HEK293 (cell line): ENCODE results near the gene HOXD9.

Experiments used
- CTCF ChIA-PET: fragments of 350-600 bp; formaldehyde crosslinking; extraction: SDS; loops from one replicate; lab custom pipeline; 2021; ENCODE audit warnings: antibody characterized with exemption; lab: Yijun Ruan, JAX
- POLR2A ChIA-PET: fragments of 300-600 bp; formaldehyde crosslinking; extraction: SDS; loops from one replicate; lab custom pipeline; 2020; ENCODE audit warnings: antibody characterized with exemption, inconsistent platforms; lab: Yijun Ruan, JAX
- H3K27ac ChIP-seq: fragments of 200-500 bp; sonication (Bioruptor generic); 2 replicates; pipeline ENCODE4 v1.5.1; 2014; ENCODE audit warnings: low read depth, low read length, control low read depth, inconsistent platforms; ENCODE audit errors: extremely low read depth
- H3K36me3 ChIP-seq, 2 experiments: fragments of 200-500 bp in 1 of 2; sonication (Bioruptor generic) in 1 of 2; 1 replicate in 1 of 2; 2 replicates in 1 of 2; pipeline ENCODE4 v1.5.1; 2014 to 2017; ENCODE audit warnings: inconsistent platforms in 2 of 2, low read length in 2 of 2; ENCODE audit not compliant: control insufficient read depth in 2 of 2, insufficient read depth in 1 of 2
- H3K4me1 ChIP-seq: fragments of 200-500 bp; sonication (Bioruptor generic); 2 replicates; pipeline ENCODE4 v1.5.1; 2014; ENCODE audit warnings: mild to moderate bottlenecking, low read length, inconsistent platforms; ENCODE audit not compliant: control insufficient read depth, insufficient read depth
- H3K4me3 ChIP-seq: 2 replicates; pipeline ENCODE4 v1.5.1; 2011; ENCODE audit warnings: low read depth, mild to moderate bottlenecking, control low read depth, low read length, moderate library complexity
- H3K9me3 ChIP-seq: fragments of 200-500 bp; sonication (Bioruptor generic); 2 replicates; pipeline ENCODE4 v1.5.1; 2014; ENCODE audit warnings: low read depth, low read length, inconsistent platforms; ENCODE audit not compliant: control insufficient read depth, insufficient read depth
- GFI1B ChIP-seq: fragments of 450-650 bp; formaldehyde crosslinking; IDR thresholded peaks from 2 replicates; pipeline ENCODE4 v1.5.1; 2016; ENCODE audit warnings: missing biosample characterization, missing genetic modification characterization
- GLIS1 ChIP-seq: fragments of 450-650 bp; formaldehyde crosslinking; IDR thresholded peaks from 2 replicates; pipeline ENCODE4 v1.5.1; 2016; ENCODE audit warnings: missing biosample characterization, missing genetic modification characterization
- IKZF3 ChIP-seq: fragments of 450-650 bp; IDR thresholded peaks from 2 replicates; pipeline ENCODE4 v1.5.0; 2018; ENCODE audit warnings: missing biosample characterization, mild to moderate bottlenecking, missing genetic modification characterization, moderate library complexity
- OSR2 ChIP-seq: fragments of 450-650 bp; formaldehyde crosslinking; IDR thresholded peaks from 2 replicates; pipeline ENCODE4 v1.5.1; 2016; ENCODE audit warnings: missing biosample characterization, missing genetic modification characterization
- PRDM1 ChIP-seq: fragments of 450-650 bp; formaldehyde crosslinking; IDR thresholded peaks from 2 replicates; pipeline ENCODE4; 2016; ENCODE audit warnings: missing biosample characterization, missing genetic modification characterization
- SALL2 ChIP-seq: fragments of 450-650 bp; formaldehyde crosslinking; IDR thresholded peaks from 2 replicates; pipeline ENCODE4 v1.5.0; 2017; ENCODE audit warnings: missing biosample characterization, mild to moderate bottlenecking, missing genetic modification characterization, borderline replicate concordance
- SCRT1 ChIP-seq: fragments of 450-650 bp; formaldehyde crosslinking; IDR thresholded peaks from 2 replicates; pipeline ENCODE4 v1.5.1; 2016; ENCODE audit warnings: missing biosample characterization, missing genetic modification characterization, borderline replicate concordance
- SP7 ChIP-seq: fragments of 450-650 bp; formaldehyde crosslinking; IDR thresholded peaks from 2 replicates; pipeline ENCODE4 v1.5.1; 2016; ENCODE audit warnings: missing biosample characterization, missing genetic modification characterization
- YY2 ChIP-seq: fragments of 450-650 bp; formaldehyde crosslinking; IDR thresholded peaks from 2 replicates; pipeline ENCODE4 v1.5.1; 2016; ENCODE audit warnings: missing biosample characterization, missing genetic modification characterization
- ZBTB21 ChIP-seq: fragments of 450-650 bp; formaldehyde crosslinking; IDR thresholded peaks from 2 replicates; pipeline ENCODE4 v1.5.1; 2017; ENCODE audit warnings: missing biosample characterization, missing genetic modification characterization
- ZBTB8A ChIP-seq: fragments of 450-650 bp; formaldehyde crosslinking; IDR thresholded peaks from 2 replicates; pipeline ENCODE4 v1.5.1; 2016; ENCODE audit warnings: missing biosample characterization, missing genetic modification characterization
- ZFP69B ChIP-seq: fragments of 450-650 bp; formaldehyde crosslinking; IDR thresholded peaks from 2 replicates; pipeline ENCODE4 v1.5.1; 2016; ENCODE audit warnings: missing biosample characterization, missing genetic modification characterization
- ZNF121 ChIP-seq: fragments of 450-650 bp; formaldehyde crosslinking; IDR thresholded peaks from 2 replicates; pipeline ENCODE4 v1.5.1; 2016; ENCODE audit warnings: missing biosample characterization, missing genetic modification characterization
- ZNF138 ChIP-seq: fragments of 450-650 bp; formaldehyde crosslinking; IDR thresholded peaks from 2 replicates; pipeline ENCODE4 v1.5.1; 2016; ENCODE audit warnings: missing biosample characterization, missing genetic modification characterization, borderline replicate concordance
- ZNF169 ChIP-seq: fragments of 450-650 bp; formaldehyde crosslinking; IDR thresholded peaks from 2 replicates; pipeline ENCODE4 v1.5.1; 2016; ENCODE audit warnings: missing biosample characterization, missing genetic modification characterization
- ZNF2 ChIP-seq: fragments of 450-650 bp; formaldehyde crosslinking; IDR thresholded peaks from 2 replicates; pipeline ENCODE4 v1.5.1; 2016; ENCODE audit warnings: missing biosample characterization, missing genetic modification characterization
- ZNF202 ChIP-seq: fragments of 450-650 bp; formaldehyde crosslinking; IDR thresholded peaks from 2 replicates; pipeline ENCODE4 v1.5.1; 2016; ENCODE audit warnings: missing biosample characterization, missing genetic modification characterization, borderline replicate concordance
- ZNF211 ChIP-seq: fragments of 450-650 bp; formaldehyde crosslinking; IDR thresholded peaks from 2 replicates; pipeline ENCODE4 v1.5.1; 2016; ENCODE audit warnings: low read depth, missing biosample characterization, missing genetic modification characterization
- ZNF223 ChIP-seq: fragments of 450-650 bp; formaldehyde crosslinking; IDR thresholded peaks from 2 replicates; pipeline ENCODE4 v1.5.1; 2016; ENCODE audit warnings: missing biosample characterization, missing genetic modification characterization
- ZNF274 ChIP-seq, 2 experiments: fragments of 200-500 bp in 1 of 2; fragments of 450-650 bp in 1 of 2; sonication (Bioruptor generic) in 1 of 2; formaldehyde crosslinking in 1 of 2; IDR thresholded peaks; 2 replicates each; pipeline versions ENCODE4 v1.5.1 to v1.6.1; 2014 to 2016; ENCODE audit warnings: borderline replicate concordance in 1 of 2, inconsistent platforms in 1 of 2, low read length in 1 of 2, missing biosample characterization in 1 of 2, missing genetic modification characterization in 1 of 2
- ZNF391 ChIP-seq: fragments of 450-650 bp; formaldehyde crosslinking; IDR thresholded peaks from 2 replicates; pipeline ENCODE4 v1.5.1; 2016; ENCODE audit warnings: low read depth, missing biosample characterization, missing genetic modification characterization, borderline replicate concordance
- ZNF548 ChIP-seq: fragments of 450-650 bp; formaldehyde crosslinking; IDR thresholded peaks from 2 replicates; pipeline ENCODE4 v1.5.1; 2016; ENCODE audit warnings: missing biosample characterization, missing genetic modification characterization
- ZNF624 ChIP-seq: fragments of 450-650 bp; formaldehyde crosslinking; IDR thresholded peaks from 2 replicates; pipeline ENCODE4 v1.5.1; 2017; ENCODE audit warnings: missing biosample characterization, missing genetic modification characterization
- ZNF626 ChIP-seq: fragments of 450-650 bp; sonication (Bioruptor Pico); formaldehyde crosslinking; IDR thresholded peaks from 2 replicates; pipeline ENCODE4 v1.5.1; 2018; ENCODE audit warnings: missing biosample characterization, missing genetic modification characterization, inconsistent platforms
- ZNF707 ChIP-seq: fragments of 450-650 bp; formaldehyde crosslinking; IDR thresholded peaks from 2 replicates; pipeline ENCODE4 v1.5.1; 2016; ENCODE audit warnings: missing biosample characterization, missing genetic modification characterization
- TF ChIP-seq, protein P1 (sequence below): fragments of 450-650 bp; formaldehyde crosslinking; IDR thresholded peaks from 2 replicates; pipeline ENCODE4 v1.5.1; 2016; ENCODE audit warnings: missing biosample characterization, missing genetic modification characterization
- TF ChIP-seq, protein P2 (sequence below): fragments of 450-650 bp; formaldehyde crosslinking; IDR thresholded peaks from 2 replicates; pipeline ENCODE4 v1.5.1; 2016; ENCODE audit warnings: missing biosample characterization, missing genetic modification characterization
- TF ChIP-seq, protein P3 (sequence below): fragments of 450-650 bp; formaldehyde crosslinking; IDR thresholded peaks from 2 replicates; pipeline ENCODE4 v1.5.1; 2016; ENCODE audit warnings: missing biosample characterization, missing genetic modification characterization
- TF ChIP-seq, protein P4 (sequence below): fragments of 450-650 bp; formaldehyde crosslinking; IDR thresholded peaks from 2 replicates; pipeline ENCODE4 v1.5.1; 2016; ENCODE audit warnings: missing biosample characterization, missing genetic modification characterization
- TF ChIP-seq, protein P5 (sequence below): fragments of 450-650 bp; formaldehyde crosslinking; IDR thresholded peaks from 2 replicates; pipeline ENCODE4 v1.5.1; 2017; ENCODE audit warnings: missing biosample characterization, missing genetic modification characterization

HOXD9 gene

DNA sequence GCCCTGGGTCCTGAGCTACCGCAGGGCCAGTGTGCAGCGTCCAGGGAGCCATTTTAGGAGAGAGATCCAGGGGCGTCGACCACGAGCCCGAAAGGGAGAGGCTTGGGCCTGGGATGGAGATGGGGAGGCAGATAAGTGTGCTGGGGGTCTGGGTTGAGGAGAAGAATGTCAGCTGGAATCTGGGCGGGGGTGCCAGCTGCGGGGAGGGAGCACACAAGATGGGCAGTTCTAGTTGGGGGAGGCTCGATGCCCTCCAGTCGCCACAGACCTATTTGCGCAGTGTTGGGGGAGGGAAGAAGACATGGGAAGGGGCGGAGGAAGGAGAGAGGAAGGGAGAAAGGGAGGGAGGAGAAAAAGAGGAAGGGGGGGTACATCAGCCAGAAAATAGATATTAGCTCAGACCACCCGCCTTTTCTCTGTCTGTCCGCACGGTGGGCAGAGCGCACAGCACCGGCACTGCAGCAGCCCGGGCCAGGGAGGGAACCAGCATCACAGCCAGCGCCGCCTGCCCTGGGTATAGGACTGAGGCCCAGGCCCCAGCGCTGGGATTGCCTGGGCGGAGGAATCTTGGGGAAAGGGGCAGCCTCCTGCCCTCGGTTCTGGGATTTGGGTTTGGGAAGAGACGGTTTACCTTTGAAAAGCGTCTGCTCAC is 17.3 kb upstream of the HOXD9 start:
- Histone ChIP-seq H3K4me3 (peak overlapping the region; percentile 74), H3K4me1 (peaks cover 6% of the 10 kb centered on the region), H3K9me3 (no peaks in the 10 kb centered on the region), H3K36me3 (peaks cover 0 to 15% of the 10 kb centered on the region in 2 experiments; a peak in 2 of 3 replicates), H3K27ac (peak overlapping the region; percentile 100)
- CTCF ChIA-PET = interaction anchor here (0.7 to 1.0 kb wide), 3 partner anchors 16 to 22 kb away, joined by 4 read pairs; no protein-coding TSS in a partner anchor
- POLR2A ChIA-PET = interaction anchor here (0.6 to 4.2 kb wide), 10 partner anchors 10 to 742 kb away, joined by 3 to 75 read pairs (median 4); partner anchors contain the start of genes HOXD13, HOXD8 and LNPK
- no peak for TF ChIP-seq ZNF391 (tag by site-specific recombination)
- no peak for TF ChIP-seq GFI1B
- TF ChIP-seq SP7 (tag by site-specific recombination) = 0 out of 2 replicates have a peak, but pooled peaks have one; percentile 21
- TF ChIP-seq PRDM1 = peak; percentile 76
- TF ChIP-seq, protein P1, sequence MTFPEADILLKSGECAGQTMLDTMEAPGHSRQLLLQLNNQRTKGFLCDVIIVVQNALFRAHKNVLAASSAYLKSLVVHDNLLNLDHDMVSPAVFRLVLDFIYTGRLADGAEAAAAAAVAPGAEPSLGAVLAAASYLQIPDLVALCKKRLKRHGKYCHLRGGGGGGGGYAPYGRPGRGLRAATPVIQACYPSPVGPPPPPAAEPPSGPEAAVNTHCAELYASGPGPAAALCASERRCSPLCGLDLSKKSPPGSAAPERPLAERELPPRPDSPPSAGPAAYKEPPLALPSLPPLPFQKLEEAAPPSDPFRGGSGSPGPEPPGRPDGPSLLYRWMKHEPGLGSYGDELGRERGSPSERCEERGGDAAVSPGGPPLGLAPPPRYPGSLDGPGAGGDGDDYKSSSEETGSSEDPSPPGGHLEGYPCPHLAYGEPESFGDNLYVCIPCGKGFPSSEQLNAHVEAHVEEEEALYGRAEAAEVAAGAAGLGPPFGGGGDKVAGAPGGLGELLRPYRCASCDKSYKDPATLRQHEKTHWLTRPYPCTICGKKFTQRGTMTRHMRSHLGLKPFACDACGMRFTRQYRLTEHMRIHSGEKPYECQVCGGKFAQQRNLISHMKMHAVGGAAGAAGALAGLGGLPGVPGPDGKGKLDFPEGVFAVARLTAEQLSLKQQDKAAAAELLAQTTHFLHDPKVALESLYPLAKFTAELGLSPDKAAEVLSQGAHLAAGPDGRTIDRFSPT (tag by site-specific recombination) = peak; percentile 98
- TF ChIP-seq, protein P2, sequence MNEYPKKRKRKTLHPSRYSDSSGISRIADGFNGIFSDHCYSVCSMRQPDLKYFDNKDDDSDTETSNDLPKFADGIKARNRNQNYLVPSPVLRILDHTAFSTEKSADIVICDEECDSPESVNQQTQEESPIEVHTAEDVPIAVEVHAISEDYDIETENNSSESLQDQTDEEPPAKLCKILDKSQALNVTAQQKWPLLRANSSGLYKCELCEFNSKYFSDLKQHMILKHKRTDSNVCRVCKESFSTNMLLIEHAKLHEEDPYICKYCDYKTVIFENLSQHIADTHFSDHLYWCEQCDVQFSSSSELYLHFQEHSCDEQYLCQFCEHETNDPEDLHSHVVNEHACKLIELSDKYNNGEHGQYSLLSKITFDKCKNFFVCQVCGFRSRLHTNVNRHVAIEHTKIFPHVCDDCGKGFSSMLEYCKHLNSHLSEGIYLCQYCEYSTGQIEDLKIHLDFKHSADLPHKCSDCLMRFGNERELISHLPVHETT (tag by site-specific recombination) = no peak
- TF ChIP-seq SALL2 (tag by site-specific recombination) = no peak
- TF ChIP-seq ZBTB8A (tag by site-specific recombination) = peak; percentile 81
- TF ChIP-seq, protein P3, sequence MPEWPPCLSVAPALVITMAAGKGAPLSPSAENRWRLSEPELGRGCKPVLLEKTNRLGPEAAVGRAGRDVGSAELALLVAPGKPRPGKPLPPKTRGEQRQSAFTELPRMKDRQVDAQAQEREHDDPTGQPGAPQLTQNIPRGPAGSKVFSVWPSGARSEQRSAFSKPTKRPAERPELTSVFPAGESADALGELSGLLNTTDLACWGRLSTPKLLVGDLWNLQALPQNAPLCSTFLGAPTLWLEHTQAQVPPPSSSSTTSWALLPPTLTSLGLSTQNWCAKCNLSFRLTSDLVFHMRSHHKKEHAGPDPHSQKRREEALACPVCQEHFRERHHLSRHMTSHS (tag by site-specific recombination) = no peak
- no peak for TF ChIP-seq ZNF169
- no peak for TF ChIP-seq ZNF211 (tag by site-specific recombination)
- TF ChIP-seq YY2 (tag by site-specific recombination) = no peak; the same call in 1 of the 2 replicates
- no peak for TF ChIP-seq SCRT1 (tag by site-specific recombination)
- no peak for TF ChIP-seq ZNF624 (tag by site-specific recombination)
- TF ChIP-seq ZFP69B (tag by site-specific recombination) = peak; percentile 21; the same call in 1 of the 2 replicates
- TF ChIP-seq ZNF202 (tag by site-specific recombination) = no peak
- TF ChIP-seq ZBTB21 (tag by site-specific recombination) = 0 out of 2 replicates have a peak, but pooled peaks have one; percentile 22
- peak; percentile 18; the same call in 1 of the 2 replicates for TF ChIP-seq ZNF2 (tag by site-specific recombination)
- no peak for TF ChIP-seq ZNF274 (IDR thresholded peaks at IDR 0.05; ENCODE audit: low read length)
- no peak for TF ChIP-seq ZNF274 (tag by site-specific recombination; IDR thresholded peaks at IDR 0.05; ENCODE audit: borderline replicate concordance)
- TF ChIP-seq ZNF626 = no peak
- no peak for TF ChIP-seq ZNF223 (tag by site-specific recombination)
- no peak for TF ChIP-seq ZNF707 (tag by site-specific recombination)
- TF ChIP-seq GLIS1 = peak; percentile 90
- TF ChIP-seq ZNF138 (tag by site-specific recombination) = no peak
- TF ChIP-seq OSR2 (tag by site-specific recombination) = 0 out of 2 replicates have a peak, but pooled peaks have one; percentile 24
- TF ChIP-seq, protein P4, sequence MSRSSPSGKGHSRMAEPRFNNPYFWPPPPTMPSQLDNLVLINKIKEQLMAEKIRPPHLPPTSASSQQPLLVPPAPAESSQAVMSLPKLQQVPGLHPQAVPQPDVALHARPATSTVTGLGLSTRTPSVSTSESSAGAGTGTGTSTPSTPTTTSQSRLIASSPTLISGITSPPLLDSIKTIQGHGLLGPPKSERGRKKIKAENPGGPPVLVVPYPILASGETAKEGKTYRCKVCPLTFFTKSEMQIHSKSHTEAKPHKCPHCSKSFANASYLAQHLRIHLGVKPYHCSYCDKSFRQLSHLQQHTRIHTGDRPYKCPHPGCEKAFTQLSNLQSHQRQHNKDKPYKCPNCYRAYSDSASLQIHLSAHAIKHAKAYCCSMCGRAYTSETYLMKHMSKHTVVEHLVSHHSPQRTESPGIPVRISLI = no peak
- peak; percentile 86 for TF ChIP-seq IKZF3 (tag by site-specific recombination)
- TF ChIP-seq, protein P5, sequence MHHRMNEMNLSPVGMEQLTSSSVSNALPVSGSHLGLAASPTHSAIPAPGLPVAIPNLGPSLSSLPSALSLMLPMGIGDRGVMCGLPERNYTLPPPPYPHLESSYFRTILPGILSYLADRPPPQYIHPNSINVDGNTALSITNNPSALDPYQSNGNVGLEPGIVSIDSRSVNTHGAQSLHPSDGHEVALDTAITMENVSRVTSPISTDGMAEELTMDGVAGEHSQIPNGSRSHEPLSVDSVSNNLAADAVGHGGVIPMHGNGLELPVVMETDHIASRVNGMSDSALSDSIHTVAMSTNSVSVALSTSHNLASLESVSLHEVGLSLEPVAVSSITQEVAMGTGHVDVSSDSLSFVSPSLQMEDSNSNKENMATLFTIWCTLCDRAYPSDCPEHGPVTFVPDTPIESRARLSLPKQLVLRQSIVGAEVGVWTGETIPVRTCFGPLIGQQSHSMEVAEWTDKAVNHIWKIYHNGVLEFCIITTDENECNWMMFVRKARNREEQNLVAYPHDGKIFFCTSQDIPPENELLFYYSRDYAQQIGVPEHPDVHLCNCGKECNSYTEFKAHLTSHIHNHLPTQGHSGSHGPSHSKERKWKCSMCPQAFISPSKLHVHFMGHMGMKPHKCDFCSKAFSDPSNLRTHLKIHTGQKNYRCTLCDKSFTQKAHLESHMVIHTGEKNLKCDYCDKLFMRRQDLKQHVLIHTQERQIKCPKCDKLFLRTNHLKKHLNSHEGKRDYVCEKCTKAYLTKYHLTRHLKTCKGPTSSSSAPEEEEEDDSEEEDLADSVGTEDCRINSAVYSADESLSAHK (tag by site-specific recombination) = no peak
- no peak for TF ChIP-seq ZNF548 (tag by site-specific recombination)
- no peak for TF ChIP-seq ZNF121
